ENCODE measurements around the gene CNTLN. TPM values are rescaled to one million over a fixed set of nuclear protein-coding genes. Genes with fewer than 3 reads are reported as not detected.
"Not testable (repeated sequence)": the region's sequence is repeated elsewhere in the genome, so short reads cannot be mapped to it uniquely, and the experiment has no call there.

CNTLN gene
- total RNA-seq, 1 donor from 2014 or later = 6.2 TPM

GRCh38 chr9:17293685-17294084 is 158.8 kb downstream of the CNTLN start:
- DNase-seq (ENCODE audit: low read depth in 2 of 2) = no peak

DNA sequence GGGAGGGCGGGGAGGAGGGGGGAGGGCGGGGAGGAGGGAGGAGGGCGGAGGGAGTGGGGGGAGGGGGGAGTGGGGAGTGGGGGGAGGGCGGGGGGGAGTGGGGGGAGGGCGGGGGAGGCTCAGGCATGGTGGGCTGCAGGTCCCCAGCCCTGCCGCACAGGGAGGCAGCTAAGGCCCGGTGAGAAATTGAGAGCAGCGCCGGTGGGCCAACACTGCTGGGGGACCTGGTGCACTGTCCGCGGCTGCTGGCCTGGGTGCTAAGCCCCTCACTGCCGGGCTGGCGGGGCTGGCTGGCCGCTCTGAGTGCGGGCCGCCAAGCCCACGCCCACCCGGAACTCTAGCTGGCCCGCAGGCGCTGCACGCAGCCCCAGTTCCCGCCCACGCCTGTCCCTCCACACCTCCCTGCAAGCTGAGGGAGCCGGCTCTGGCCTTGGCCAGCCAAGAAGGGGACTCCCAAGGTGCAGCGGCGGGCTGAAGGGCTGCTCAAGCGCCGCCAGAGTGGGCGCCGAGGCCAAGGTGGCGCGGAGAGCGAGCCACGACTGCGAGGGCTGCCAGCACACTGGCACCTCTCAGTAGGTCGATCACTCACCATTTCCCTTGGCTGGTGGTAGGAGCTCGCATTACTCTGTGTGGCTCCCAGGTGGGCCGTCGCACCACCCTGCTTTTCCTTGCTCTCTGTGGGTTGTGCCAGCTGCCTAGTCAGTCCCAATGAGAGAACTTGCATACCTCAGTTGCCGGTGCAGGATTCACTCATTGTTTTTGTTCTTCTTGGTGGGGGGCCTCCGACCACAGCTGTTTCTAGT is 160.2 kb downstream of the CNTLN start:
- no peak for DNase-seq (ENCODE audit: low read depth in 2 of 2)

GRCh38 chr9:17315341-17315740 is 180.5 kb downstream of the CNTLN start:
- no peak for DNase-seq (ENCODE audit: low read depth in 2 of 2)

DNA sequence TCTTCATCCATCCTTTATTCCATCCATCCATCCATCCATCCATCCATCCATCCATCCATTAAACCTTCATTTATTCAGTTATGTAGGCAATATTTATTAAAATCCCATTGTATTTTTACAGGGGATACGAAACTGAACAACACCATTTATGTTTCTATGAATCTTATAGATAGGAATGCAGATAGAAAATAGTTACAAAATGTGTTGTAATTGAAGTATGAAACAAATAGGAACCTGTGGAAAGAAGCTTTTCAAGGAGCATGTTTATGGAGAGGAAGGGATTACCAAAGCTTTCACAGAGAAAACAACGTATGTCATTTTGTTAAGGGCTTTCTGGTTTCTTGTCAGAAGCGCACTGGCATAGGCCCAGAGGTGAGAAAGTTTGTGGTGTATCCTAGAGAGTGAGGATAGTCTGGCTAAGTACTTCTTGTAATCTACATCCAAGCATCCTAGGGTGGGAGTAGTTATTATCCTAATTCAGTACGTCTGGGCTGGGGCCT is 184.0 kb downstream of the CNTLN start:
- DNase-seq (ENCODE audit: low read depth in 2 of 2) = no peak

DNA sequence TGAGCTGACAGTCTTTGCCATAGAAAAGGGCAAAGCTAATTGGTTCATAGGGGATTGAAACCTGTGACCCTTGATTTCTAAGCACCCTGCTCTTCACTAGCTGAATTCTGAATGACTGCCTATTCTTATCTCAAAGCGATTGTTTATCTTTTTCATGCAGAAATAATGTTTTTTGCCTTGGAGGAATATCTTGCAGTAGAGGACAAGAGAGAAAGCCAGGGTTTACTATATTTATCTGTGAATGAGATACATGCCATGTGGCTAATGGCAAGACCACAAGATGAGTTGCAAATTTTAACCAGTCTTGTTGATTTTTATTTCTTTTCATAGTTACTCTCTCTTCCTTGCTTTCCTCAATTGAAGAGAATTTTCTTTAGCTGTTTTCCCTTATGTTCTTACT is 185.0 kb downstream of the CNTLN start:
- no peak for DNase-seq (ENCODE audit: low read depth in 2 of 2)

- DNase-seq (ENCODE audit: low read depth in 2 of 2) = no peak
Observed at GRCh38 chr9:17322882-17323864, 188.3 kb downstream of the CNTLN start.

DNA sequence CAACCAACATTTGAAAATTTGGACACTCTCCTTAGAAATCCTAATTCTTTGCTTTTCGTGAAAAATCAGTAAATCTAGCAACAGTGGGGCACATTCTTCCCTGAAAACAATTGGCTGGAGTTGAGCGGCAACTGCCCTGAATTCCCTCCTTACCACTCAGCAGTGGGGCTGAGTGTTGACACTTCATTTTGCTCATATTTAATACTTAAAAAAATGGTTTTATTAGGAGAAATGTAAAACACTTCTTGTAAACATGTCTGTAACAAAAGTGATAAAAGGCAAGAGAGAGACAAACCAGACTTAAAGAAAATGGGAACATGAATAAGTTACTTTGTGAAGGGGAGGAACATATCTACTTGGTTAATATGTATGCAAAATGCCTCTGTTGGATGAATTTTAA is 193.5 kb downstream of the CNTLN start:
- DNase-seq (ENCODE audit: low read depth in 2 of 2) = no peak

DNA sequence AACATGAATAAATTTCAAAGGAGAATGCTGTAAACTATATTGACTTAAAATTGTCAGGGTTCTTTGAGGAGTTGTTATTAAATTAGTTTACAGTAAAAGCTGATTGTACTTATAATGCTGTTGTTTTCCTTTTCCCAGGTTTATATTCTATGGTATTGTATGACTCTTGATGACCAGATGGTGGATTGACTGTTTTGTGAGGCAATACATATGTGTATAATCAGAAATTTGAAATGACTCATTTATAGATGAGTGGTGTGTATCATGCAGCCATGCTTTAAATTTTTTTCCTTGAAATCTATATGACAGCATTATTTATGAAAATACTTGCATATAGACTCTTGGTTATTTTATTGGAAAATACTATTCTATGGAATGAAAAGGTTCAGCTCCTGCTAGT is 195.3 kb downstream of the CNTLN start:
- DNase-seq (ENCODE audit: low read depth in 2 of 2) = no peak

DNA sequence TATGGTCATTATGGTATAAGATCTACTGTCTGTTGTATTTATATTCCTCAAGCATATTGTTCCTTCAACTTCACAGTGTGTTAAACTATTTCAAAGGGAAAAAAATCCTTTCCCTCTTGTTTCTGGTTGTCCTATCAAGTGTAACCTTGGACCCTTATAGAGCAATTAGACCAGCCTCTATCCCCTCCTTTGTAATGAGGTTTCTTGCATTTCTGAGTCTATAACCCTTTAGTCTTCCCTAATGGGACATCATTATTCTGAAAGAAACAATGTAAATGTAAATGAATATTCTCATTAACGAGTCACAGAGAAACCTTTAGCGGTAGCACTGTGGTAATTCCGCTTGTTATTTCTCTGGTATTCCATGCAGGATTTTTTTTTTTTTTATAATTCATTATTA is 197.3 kb downstream of the CNTLN start:
- no peak for DNase-seq (ENCODE audit: low read depth in 2 of 2)

DNA sequence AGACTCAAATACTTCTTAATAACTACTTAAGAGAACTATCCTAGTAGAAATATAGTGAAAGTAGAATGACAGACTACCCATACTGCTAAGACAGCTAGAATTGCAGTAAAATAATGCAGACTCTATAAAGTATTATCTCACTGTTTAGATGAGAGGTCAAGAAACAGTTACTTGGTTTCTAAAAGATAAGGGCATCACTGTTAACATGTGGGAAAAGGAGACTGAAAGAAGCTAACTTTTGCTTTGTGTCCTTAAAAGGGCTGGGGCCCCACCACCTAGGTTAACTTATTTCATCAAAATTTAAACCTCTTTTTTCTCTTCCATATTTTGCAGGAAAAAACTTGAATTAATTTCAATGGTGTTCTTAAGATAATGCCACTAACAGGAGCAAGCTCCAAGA is 204.3 kb downstream of the CNTLN start:
- no peak for DNase-seq (ENCODE audit: low read depth in 2 of 2)

DNA sequence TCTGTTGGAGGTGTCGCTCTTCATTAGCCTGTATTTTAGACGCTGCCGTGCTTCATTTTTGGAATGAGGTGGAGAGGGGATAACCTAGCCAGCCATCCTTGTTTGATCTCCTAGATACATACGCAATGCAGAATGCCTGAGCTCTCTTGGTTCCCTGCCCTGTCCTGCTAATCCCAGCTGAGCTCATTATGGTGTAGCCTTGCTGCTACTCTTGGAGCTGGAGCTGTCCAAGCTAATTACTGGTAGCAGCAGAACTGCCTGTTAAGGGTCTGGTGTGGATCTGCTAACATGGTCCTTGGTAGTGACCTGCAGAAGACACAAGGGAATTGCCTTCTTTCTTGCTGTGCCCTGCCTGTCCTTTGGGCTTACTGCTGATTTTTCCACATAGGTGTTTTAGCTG is 207.9 kb downstream of the CNTLN start:
- no peak for DNase-seq (ENCODE audit: low read depth in 2 of 2)

GRCh38 chr9:17349831-17350230 is 215.0 kb downstream of the CNTLN start:
- DNase-seq (ENCODE audit: low read depth in 2 of 2) = peak in 1 of 2 donors; percentile 4

DNA sequence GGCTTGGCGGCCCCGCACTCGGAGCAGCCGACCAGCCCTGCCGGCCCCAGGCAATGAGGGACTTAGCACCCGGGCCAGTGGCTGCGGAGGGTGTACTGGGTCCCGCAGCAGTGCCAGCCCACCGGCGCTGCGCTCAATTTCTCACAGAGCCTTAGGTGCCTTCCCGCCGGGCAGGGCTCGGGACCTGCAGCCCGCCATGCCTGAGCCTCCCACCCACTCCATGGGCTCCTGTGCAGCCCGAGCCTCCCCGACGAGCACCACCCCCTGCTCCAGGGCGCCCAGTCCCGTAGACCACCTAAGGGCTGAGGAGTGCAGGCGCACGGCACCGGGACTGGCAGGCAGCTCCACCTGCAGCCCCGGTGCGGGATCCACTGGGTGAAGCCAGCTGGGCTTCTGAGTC is 219.2 kb downstream of the CNTLN start:
- DNase-seq (ENCODE audit: low read depth in 2 of 2) = not testable (repeated sequence)

DNA sequence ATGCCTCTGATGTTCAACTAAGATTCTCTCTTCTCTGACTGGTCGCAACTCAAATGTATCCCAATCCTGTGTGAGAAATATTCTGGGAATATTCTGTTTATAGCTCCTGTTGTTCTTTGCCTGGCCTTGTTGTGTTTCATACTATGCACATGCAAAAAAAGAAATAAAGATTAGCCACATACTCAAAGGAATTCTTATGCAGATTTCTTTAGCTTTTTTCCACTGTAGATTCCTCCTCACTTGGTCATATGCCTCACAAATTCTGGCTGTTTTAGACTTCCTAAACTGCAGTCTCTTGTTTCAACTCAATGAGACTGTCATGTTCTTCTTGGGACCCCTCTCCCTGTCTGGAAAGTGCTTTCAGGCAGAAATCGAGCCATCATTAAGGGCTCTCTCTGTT is 226.5 kb downstream of the CNTLN start:
- no peak for DNase-seq (ENCODE audit: low read depth in 2 of 2)

- no peak for DNase-seq (ENCODE audit: low read depth in 2 of 2)
Observed at GRCh38 chr9:17367035-17367434, 232.2 kb downstream of the CNTLN start.

DNA sequence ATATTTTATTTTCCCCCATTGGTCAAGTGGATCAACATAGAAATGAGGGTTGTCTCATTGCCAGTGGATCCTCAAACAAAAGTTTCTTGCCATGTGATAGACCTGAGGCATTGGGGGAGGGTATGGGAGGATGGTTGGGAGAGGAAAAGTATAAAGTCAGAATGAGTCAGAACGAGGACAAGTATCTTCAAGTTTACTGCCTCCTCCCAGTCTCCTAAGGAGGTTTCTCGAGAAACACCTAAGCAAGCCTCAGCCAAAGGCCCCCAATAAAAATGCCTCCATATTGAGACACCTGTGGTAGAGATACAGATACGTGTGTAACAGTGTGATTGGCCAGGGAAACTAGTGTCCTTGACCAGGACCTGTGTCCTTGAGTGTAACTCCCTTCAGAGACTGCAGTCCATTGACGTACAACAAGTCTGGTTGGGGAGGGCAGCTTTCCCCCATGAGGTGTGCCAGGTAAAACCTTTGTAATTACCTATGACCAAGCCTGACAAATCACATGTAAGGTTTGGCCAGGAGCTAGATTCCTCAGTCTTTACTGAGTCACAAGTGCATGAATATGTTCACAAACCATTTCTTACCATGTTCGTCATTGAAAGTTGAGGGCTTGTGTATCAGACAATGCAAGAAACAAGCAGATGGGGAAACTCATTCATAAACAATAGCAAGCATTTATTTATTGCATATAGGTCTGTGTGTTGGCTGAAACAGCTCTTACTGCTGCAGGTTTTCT is 245.5 kb downstream of the CNTLN start:
- no peak for DNase-seq (ENCODE audit: low read depth in 2 of 2)

- DNase-seq (ENCODE audit: low read depth in 2 of 2) = no peak
Observed at GRCh38 chr9:17387565-17387964, 252.7 kb downstream of the CNTLN start.

DNA sequence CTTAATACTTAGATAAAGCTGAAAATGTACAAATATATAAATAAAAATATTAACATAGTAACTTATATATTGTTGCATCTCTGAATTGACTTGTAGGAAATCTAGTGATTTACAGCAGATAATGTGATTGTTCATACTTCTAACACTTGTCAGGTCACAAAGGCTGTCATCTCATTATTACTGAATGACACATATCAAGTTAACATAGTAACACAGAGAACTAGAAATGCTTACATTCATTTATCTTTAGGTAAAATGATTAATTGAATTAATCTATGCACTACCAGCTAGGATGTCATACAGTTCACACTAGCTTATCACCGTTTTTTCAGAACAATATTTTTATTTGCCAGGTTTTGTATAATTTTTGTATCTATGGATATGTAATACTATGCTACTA is 254.2 kb downstream of the CNTLN start:
- DNase-seq (ENCODE audit: low read depth in 2 of 2) = no peak

- DNase-seq (ENCODE audit: low read depth in 2 of 2) = no peak
Observed at GRCh38 chr9:17394881-17395510, 260.2 kb downstream of the CNTLN start.

DNA sequence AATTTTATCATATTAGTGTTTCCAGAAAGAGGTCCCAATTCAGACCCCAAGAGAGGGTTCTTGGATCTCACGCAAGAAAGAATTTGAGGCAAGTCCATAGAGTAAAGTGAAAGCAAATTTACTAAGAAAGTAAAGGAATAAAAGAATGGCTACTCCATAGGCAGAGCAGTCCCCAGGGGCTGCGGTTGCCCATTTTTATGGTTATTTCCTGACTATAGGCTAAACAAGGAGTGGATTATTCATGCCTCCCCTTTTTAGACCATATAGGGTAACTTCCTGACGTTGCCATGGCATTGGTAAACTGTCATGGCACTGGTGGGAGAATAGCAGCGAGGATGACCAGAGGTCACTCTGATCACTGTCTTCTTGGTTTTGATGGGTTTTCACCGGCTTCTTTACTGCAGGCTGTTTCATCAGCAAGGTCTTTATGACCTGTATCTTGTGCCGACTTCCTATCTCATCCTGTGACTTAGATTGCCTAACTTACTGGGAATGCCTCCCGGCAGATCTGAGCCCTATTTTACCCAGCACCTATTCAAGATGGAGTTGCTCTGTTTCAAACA is 262.4 kb downstream of the CNTLN start:
- DNase-seq (ENCODE audit: low read depth in 2 of 2) = not testable (repeated sequence)

GRCh38 chr9:17398350-17398749 is 263.5 kb downstream of the CNTLN start:
- DNase-seq (ENCODE audit: low read depth in 2 of 2) = no peak

Data from lung microvascular endothelial cell (primary cell).